Upper lobe of left lung (tissue), 6 donors: Measurements from ENCODE around the gene ABCC4. TPM values are rescaled to one million over a fixed set of nuclear protein-coding genes. Genes with fewer than 3 reads are reported as not detected.

Experiments
- ATAC-seq, 2 donors: fragments of 200-7000 bp; cut with Tn5 transposase; one replicate each; pipeline ENCODE4 v1.9.1; 2022; ENCODE audit warnings: mild to moderate bottlenecking in 2 of 2, moderate library complexity in 2 of 2; ENCODE audit not compliant: low FRiP score in 2 of 2
- DNase-seq, 2 donors: peaks; one replicate each; pipeline ENCODE4 v3.0.0-alpha.2; 2019 to 2020
- H3K27ac ChIP-seq, 4 donors: fragments of 200-600 bp; sonication (generic); one replicate each; pipeline ENCODE4 v1.5.1; 2016 to 2019
- H3K27me3 ChIP-seq, 4 donors: fragments of 200-600 bp; sonication (generic); one replicate each; pipeline ENCODE4 v1.5.1; 2017 to 2019
- H3K36me3 ChIP-seq, 4 donors: fragments of 200-600 bp; sonication (generic); one replicate each; pipeline ENCODE4 v1.5.1; 2016 to 2019
- H3K4me1 ChIP-seq, 4 donors: fragments of 200-600 bp; sonication (generic); one replicate each; pipeline ENCODE4 v1.5.1; 2018 to 2019
- H3K4me3 ChIP-seq, 4 donors: fragments of 200-600 bp; sonication (generic); one replicate each; pipeline ENCODE4 v1.5.1; 2017 to 2019; ENCODE audit warnings: mild to moderate bottlenecking in 2 of 4, moderate library complexity in 1 of 4
- H3K9me3 ChIP-seq, 4 donors: fragments of 200-600 bp; sonication (generic); one replicate each; pipeline ENCODE4 v1.5.1; 2018 to 2019
- CTCF ChIP-seq, 6 experiments: fragments of 450-650 bp in 4 of 6; fragments of 200-600 bp in 2 of 6; sonication (generic) in 2 of 6; IDR thresholded peaks; one replicate each; pipeline ENCODE4 v1.5.1; 2016 to 2019; ENCODE audit warnings: antibody characterized with exemption in 6 of 6
- EP300 ChIP-seq, 4 donors: sonication (generic); formaldehyde crosslinking; IDR thresholded peaks; one replicate each; pipeline ENCODE4 v1.5.1; 2017; ENCODE audit warnings: antibody characterized with exemption in 4 of 4, control low read depth in 2 of 4
- POLR2A ChIP-seq, 4 donors: fragments of 450-650 bp; IDR thresholded peaks; one replicate each; pipeline ENCODE4 v1.5.1; 2016 to 2017; ENCODE audit warnings: antibody characterized with exemption in 4 of 4, mild to moderate bottlenecking in 2 of 4
- POLR2AphosphoS5 ChIP-seq, 2 donors: sonication (generic); formaldehyde crosslinking; IDR thresholded peaks; one replicate each; pipeline ENCODE4 v1.5.1; 2017; ENCODE audit warnings: antibody characterized with exemption in 2 of 2
- WGBS, 2 donors: methylation state at CpG; one replicate each; pipeline ENCODE4 v1.1.5; 2017 to 2018; 5-methylcytosine and 5-hydroxymethylcytosine counted together
- total RNA-seq, 6 donors: library from RNA; depleted of rRNA in 4 of 6; stranded (reverse); fragments of >200 nt in 4 of 6; gene quantifications; one replicate each; pipeline versions ENCODE4 v1.1.0 to v1.2.1, GENCODE V29; 2016 to 2021
- donor health status: DM: no; HTN: no; CAD: no; lungs with moderate emphysema.
- donor health status: DM: no; HTN: yes; CAD: no; lungs with severe emphysema.

ABCC4 gene
- total RNA-seq, 6 donors from 2014 or later: 17.0 to 78.6 (median 31.9) TPM

DNA sequence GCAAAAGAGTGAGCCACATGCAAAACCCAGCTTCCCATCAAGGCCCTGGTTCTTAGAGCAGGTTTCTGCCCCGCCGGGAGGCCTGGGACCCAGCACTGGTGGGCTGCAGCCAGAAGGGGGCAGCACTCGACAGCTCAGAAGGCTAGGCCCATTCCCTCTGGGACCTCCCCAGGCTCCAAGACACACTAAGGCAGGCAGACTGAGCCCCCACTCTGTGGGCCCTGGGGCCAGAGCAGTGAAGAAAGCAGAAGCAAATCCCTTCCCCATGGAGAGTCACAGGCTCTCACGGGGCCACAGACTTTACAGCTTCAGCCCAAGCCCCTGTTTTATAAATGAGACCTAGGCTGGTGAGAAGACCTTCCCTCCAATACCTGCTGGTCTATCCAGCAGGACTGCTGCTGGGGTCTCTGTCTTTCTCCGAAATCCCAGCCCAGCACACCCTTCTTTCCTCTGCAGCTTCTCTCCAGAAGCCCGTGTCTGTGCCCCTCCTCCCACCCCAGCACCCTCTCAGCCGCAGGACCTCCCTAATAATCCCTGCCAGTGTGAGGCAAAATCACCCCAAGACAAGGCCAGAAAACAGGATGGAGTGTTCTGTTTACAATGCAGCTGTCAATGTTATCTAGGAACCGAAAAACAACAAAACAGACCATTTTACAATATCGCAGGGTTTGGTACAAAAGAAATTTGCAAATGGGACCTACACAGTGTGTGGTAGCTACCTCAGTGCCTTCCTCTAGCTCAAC is 109.3 kb downstream of the ABCC4 start:
- peaks cover 3 to 7% (median 5%) of the 10 kb centered on the region in 4 donors for H3K4me1 ChIP-seq
- H3K4me3 ChIP-seq: no peak overlapping the region
- DNase-seq: peak; percentile 85 to 91
- no peaks in the 10 kb centered on the region for H3K27me3 ChIP-seq
- peaks cover 0 to 7% (median 5%) of the 10 kb centered on the region in 4 donors for H3K36me3 ChIP-seq
- H3K9me3 ChIP-seq: no peaks in the 10 kb centered on the region
- TF ChIP-seq POLR2AphosphoS5 (IDR thresholded peaks at IDR 0.05) (no peak), CTCF (IDR thresholded peaks at IDR 0.05) (peak; percentile 76 to 90 (median 82))
- WGBS, 2 donors: 46 to 70% methylated on average over 9 of the region's 9 CpGs
- peak overlapping the region in 1 of 4 donors; percentile 23 for H3K27ac ChIP-seq
- ATAC-seq: peak; percentile 85 to 90

DNA sequence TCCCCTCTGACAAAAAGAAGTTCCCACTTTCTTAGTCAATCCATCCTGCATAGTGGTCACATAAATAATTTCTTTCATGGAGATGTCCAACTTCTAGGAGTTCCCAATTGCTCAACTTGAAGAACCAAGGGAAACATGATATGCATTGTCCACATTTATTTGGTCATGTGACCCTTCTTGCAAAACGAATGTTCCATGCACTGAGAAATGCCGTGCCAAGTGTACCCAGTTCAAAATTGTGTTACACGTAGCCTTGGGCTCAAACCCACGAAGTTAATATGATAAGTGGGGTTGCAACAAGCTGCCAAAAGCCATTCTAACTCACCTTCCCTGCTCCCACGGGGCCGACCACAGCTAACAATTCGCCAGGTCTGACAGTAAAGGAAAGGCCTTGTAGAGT is 113.1 kb downstream of the ABCC4 start:
- 73 to 79% methylated on average over 7 of the region's 7 CpGs for WGBS, 2 donors

GRCh38 chr13:95185851-95186250 is 115.4 kb downstream of the ABCC4 start:
- TF ChIP-seq EP300 (IDR thresholded peaks at IDR 0.05): no peak
- no peak for TF ChIP-seq POLR2AphosphoS5 (IDR thresholded peaks at IDR 0.05)
- peak in 1 of 2 donors; percentile 27 for DNase-seq
- Histone ChIP-seq H3K36me3 (peaks cover 0 to 4% (median 2%) of the 10 kb centered on the region in 4 donors), H3K9me3 (no peaks in the 10 kb centered on the region), H3K4me3 (no peak overlapping the region), H3K27ac (no peak overlapping the region), H3K4me1 (peaks cover 7 to 11% (median 9%) of the 10 kb centered on the region in 4 donors), H3K27me3 (no peaks in the 10 kb centered on the region)
- no peak for ATAC-seq
- WGBS, 2 donors: 66 to 67% methylated on average over 5 of the region's 5 CpGs

More for the DNA sequence above, 113.1 kb downstream of the ABCC4 start:
- TF ChIP-seq CTCF (IDR thresholded peaks at IDR 0.05): no peak
- TF ChIP-seq EP300 (IDR thresholded peaks at IDR 0.05): no peak
- TF ChIP-seq POLR2AphosphoS5 (IDR thresholded peaks at IDR 0.05): no peak
- TF ChIP-seq POLR2A (IDR thresholded peaks at IDR 0.05): no peak
- no peak for ATAC-seq
- Histone ChIP-seq H3K4me1 (peaks cover 3 to 9% (median 4%) of the 10 kb centered on the region in 4 donors), H3K9me3 (no peaks in the 10 kb centered on the region), H3K27me3 (no peaks in the 10 kb centered on the region), H3K36me3 (peaks cover 0 to 4% (median 2%) of the 10 kb centered on the region in 4 donors), H3K4me3 (no peak overlapping the region), H3K27ac (no peak overlapping the region)
- DNase-seq: no peak

DNA sequence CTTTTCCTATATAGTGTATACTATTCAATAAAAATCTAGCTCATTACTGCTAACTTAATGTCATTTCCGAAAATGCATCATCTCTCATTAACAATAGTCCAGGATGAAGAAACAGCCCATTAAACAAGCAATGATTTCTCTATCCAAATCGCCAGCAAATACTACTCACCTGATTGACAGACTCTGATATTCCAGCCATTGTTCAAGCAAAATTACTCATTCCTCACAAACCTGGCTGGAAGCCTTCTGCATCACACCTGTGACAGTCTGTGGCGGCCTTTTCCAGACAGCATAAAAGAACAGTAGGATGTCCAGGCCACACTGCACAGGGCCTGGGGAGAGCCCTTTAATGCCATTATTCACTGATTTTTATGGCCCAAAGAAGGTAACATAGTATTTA is 115.9 kb downstream of the ABCC4 start:
- no peak for DNase-seq
- Histone ChIP-seq H3K27me3 (no peaks in the 10 kb centered on the region), H3K36me3 (peaks cover 0 to 4% (median 2%) of the 10 kb centered on the region in 4 donors), H3K4me3 (no peak overlapping the region), H3K9me3 (no peaks in the 10 kb centered on the region), H3K27ac (no peak overlapping the region), H3K4me1 (peaks cover 12 to 15% (median 13%) of the 10 kb centered on the region in 4 donors)
- no peak for TF ChIP-seq POLR2AphosphoS5 (IDR thresholded peaks at IDR 0.05)
- no peak for TF ChIP-seq EP300 (IDR thresholded peaks at IDR 0.05)
- no peak for TF ChIP-seq POLR2A (IDR thresholded peaks at IDR 0.05)
- TF ChIP-seq CTCF (IDR thresholded peaks at IDR 0.05): no peak
- WGBS, 2 donors: 90 to 93% methylated on average over 3 of the region's 3 CpGs
- no peak for ATAC-seq

- H3K4me3 ChIP-seq: no peak overlapping the region
- no peak overlapping the region for H3K27ac ChIP-seq
- H3K27me3 ChIP-seq: no peaks in the 10 kb centered on the region
- peaks cover 14 to 17% (median 16%) of the 10 kb centered on the region in 4 donors for H3K4me1 ChIP-seq
- H3K36me3 ChIP-seq: peaks cover 0 to 4% (median 2%) of the 10 kb centered on the region in 4 donors
- TF ChIP-seq CTCF (IDR thresholded peaks at IDR 0.05) (no peak), POLR2AphosphoS5 (IDR thresholded peaks at IDR 0.05) (no peak), POLR2A (IDR thresholded peaks at IDR 0.05) (no peak), EP300 (IDR thresholded peaks at IDR 0.05) (no peak)
- ATAC-seq (no peak), DNase-seq (no peak)
- no peaks in the 10 kb centered on the region for H3K9me3 ChIP-seq
Observed at GRCh38 chr13:95184317-95184716, 116.9 kb downstream of the ABCC4 start.
